Vagina (tissue), 2 donors: ENCODE results near the gene BAZ2B.

Source experiments
- CTCF ChIP-seq, 3 experiments: fragments of 450-650 bp in 2 of 3; fragments of 200-600 bp in 1 of 3; sonication (generic) in 1 of 3; IDR thresholded peaks; one replicate each; pipeline ENCODE4 v1.5.1; 2017 to 2019; ENCODE audit warnings: antibody characterized with exemption in 3 of 3, mild to moderate bottlenecking in 2 of 3, moderate library complexity in 2 of 3
- POLR2AphosphoS5 ChIP-seq, 2 donors: sonication (generic); formaldehyde crosslinking; IDR thresholded peaks; one replicate each; pipeline ENCODE4 v1.9.0; 2017; ENCODE audit warnings: antibody characterized with exemption in 2 of 2, mild to moderate bottlenecking in 2 of 2, low read depth in 1 of 2; ENCODE audit not compliant: insufficient read depth in 1 of 2

- TF ChIP-seq CTCF (IDR thresholded peaks at IDR 0.05), result no peak
- no peak for TF ChIP-seq POLR2AphosphoS5 (IDR thresholded peaks at IDR 0.05; ENCODE audit: insufficient read depth in 1 of 2, low read depth in 1 of 2)
Observed at GRCh38 chr2:159489476-159489875, 126.9 kb downstream of the BAZ2B start.
